CD8-positive, alpha-beta memory T cell (primary cell): Measurements from ENCODE around the gene ZNF584. TPM values are rescaled to one million over a fixed set of nuclear protein-coding genes. Genes with fewer than 3 reads are reported as not detected.
A peak's percentile ranks its signal among the peaks of the same experiment; 100 is the strongest.
"Not testable (repeated sequence)": the region's sequence is repeated elsewhere in the genome, so short reads cannot be mapped to it uniquely, and the experiment has no call there.

Experiments
- CTCF ChIA-PET: fragments of 350-600 bp; sonication (Branson Sonifier 250); formaldehyde crosslinking; loops from one replicate; lab custom pipeline; 2021; ENCODE audit warnings: antibody characterized with exemption; lab: Charles Lee
- POLR2A ChIA-PET: fragments of 350-600 bp; sonication (Branson Sonifier 250); formaldehyde crosslinking; loops from one replicate; lab custom pipeline; 2021; ENCODE audit warnings: antibody characterized with exemption; lab: Charles Lee
- DNase-seq, 5 donors: peaks; one replicate each; pipeline versions ENCODE4 v3.0.0 to v3.0.0-alpha.2; 2020 to 2022; ENCODE audit warnings: mixed read lengths in 1 of 5
- H3K27ac ChIP-seq: one replicate; pipeline ENCODE4 v1.7.0; 2013; ENCODE audit warnings: low read depth, mild to moderate bottlenecking, low read length, moderate library complexity
- H3K27me3 ChIP-seq: 2 replicates; pipeline ENCODE4 v1.7.0; 2013; ENCODE audit warnings: low read length, mild to moderate bottlenecking; ENCODE audit not compliant: insufficient read depth, poor library complexity, severe bottlenecking
- H3K36me3 ChIP-seq: 2 replicates; pipeline ENCODE4 v1.7.0; 2013; ENCODE audit warnings: mild to moderate bottlenecking, low read length, moderate library complexity; ENCODE audit not compliant: insufficient read depth
- H3K4me1 ChIP-seq: 2 replicates; pipeline ENCODE4 v1.7.0; 2013; ENCODE audit warnings: mild to moderate bottlenecking, low read length, moderate library complexity; ENCODE audit not compliant: insufficient read depth
- H3K4me3 ChIP-seq: 2 replicates; pipeline ENCODE4 v1.7.0; 2013; ENCODE audit warnings: mild to moderate bottlenecking, low read length
- H3K9me3 ChIP-seq: 2 replicates; pipeline ENCODE4 v1.7.0; 2013; ENCODE audit warnings: mild to moderate bottlenecking, low read length
- H3K27ac Mint-ChIP-seq, 8 donors: one replicate each; pipeline ENCODE4 v1.8.0; 2020 to 2021; ENCODE audit warnings: mixed read lengths in 8 of 8, mild to moderate bottlenecking in 6 of 8, inconsistent platforms in 3 of 8, moderate library complexity in 3 of 8
- H3K27me3 Mint-ChIP-seq, 2 donors: one replicate each; pipeline ENCODE4 v1.8.0; 2020 to 2021; ENCODE audit warnings: mixed read lengths in 2 of 2, mild to moderate bottlenecking in 1 of 2, moderate library complexity in 1 of 2
- H3K36me3 Mint-ChIP-seq, 3 donors: one replicate each; pipeline ENCODE4 v1.8.0; 2020 to 2021; ENCODE audit warnings: mixed read lengths in 3 of 3, inconsistent platforms in 1 of 3, mild to moderate bottlenecking in 1 of 3
- H3K4me1 Mint-ChIP-seq, 3 donors: one replicate each; pipeline ENCODE4 v1.8.0; 2020 to 2021; ENCODE audit warnings: mixed read lengths in 3 of 3, inconsistent platforms in 1 of 3, mild to moderate bottlenecking in 1 of 3
- H3K4me3 Mint-ChIP-seq, 7 donors: one replicate each; pipeline ENCODE4 v1.8.0; 2020 to 2021; ENCODE audit warnings: mixed read lengths in 7 of 7, mild to moderate bottlenecking in 6 of 7, moderate library complexity in 4 of 7, inconsistent platforms in 2 of 7
- H3K9me3 Mint-ChIP-seq, 5 donors: one replicate each; pipeline ENCODE4 v1.8.0; 2020 to 2022; ENCODE audit warnings: mixed read lengths in 5 of 5, mild to moderate bottlenecking in 3 of 5, moderate library complexity in 2 of 5, inconsistent platforms in 1 of 5
- polyA plus RNA-seq: library from polyadenylated mRNA; unstranded; fragments of 300-500 nt; fragmentation: Illumina TruSeq; gene quantifications from one replicate; pipeline ENCODE4 v1.2.3, GENCODE V29; 2021
- total RNA-seq, 2 experiments: library from RNA; stranded (reverse); gene quantifications; one replicate each; pipeline ENCODE4 v1.2.3, GENCODE V29; 2021

ZNF584 gene
- total and polyA plus RNA-seq, 3 experiments from 2014 or later = 7.5 to 22.6 (median 20.9) TPM

- peaks cover 8 to 49% (median 27%) of the 10 kb centered on the region in 3 donors for H3K36me3 Mint-ChIP-seq
- DNase-seq = no peak
- H3K9me3 Mint-ChIP-seq = peaks cover 9 to 69% (median 57%) of the 10 kb centered on the region in 5 donors
- H3K36me3 ChIP-seq = peaks cover 15% of the 10 kb centered on the region
- no peak overlapping the region for H3K27ac Mint-ChIP-seq
- peaks cover 0 to 1% of the 10 kb centered on the region in 2 donors for H3K27me3 Mint-ChIP-seq
- H3K4me1 Mint-ChIP-seq = no peaks in the 10 kb centered on the region
- CTCF ChIA-PET = no interaction called here
- H3K27ac ChIP-seq = no peak overlapping the region
- H3K4me3 Mint-ChIP-seq = no peak overlapping the region
- no peak overlapping the region for H3K4me3 ChIP-seq
- no peaks in the 10 kb centered on the region for H3K4me1 ChIP-seq
- H3K27me3 ChIP-seq = no peaks in the 10 kb centered on the region
- H3K9me3 ChIP-seq = peaks cover 64% of the 10 kb centered on the region
- POLR2A ChIA-PET = no interaction called here
These were observed 21.3 kb downstream of the ZNF584 start for GRCh38 chr19:58429745-58430144.

GRCh38 chr19:58434217-58434616 lies 25.8 kb downstream of the ZNF584 start:
- peaks cover 82% of the 10 kb centered on the region for H3K9me3 ChIP-seq
- H3K36me3 ChIP-seq = peaks cover 34% of the 10 kb centered on the region
- peaks cover 9 to 93% (median 89%) of the 10 kb centered on the region in 5 donors for H3K9me3 Mint-ChIP-seq
- no peaks in the 10 kb centered on the region for H3K27me3 ChIP-seq
- H3K4me3 ChIP-seq = no peak overlapping the region
- H3K4me1 Mint-ChIP-seq = peaks cover 8 to 16% (median 12%) of the 10 kb centered on the region in 3 donors
- peaks cover 4% of the 10 kb centered on the region for H3K4me1 ChIP-seq
- ChIA-PET CTCF (no interaction called here), POLR2A (no interaction called here)
- H3K36me3 Mint-ChIP-seq = peaks cover 38 to 77% (median 65%) of the 10 kb centered on the region in 3 donors
- no peak overlapping the region for H3K4me3 Mint-ChIP-seq
- DNase-seq = no peak
- H3K27me3 Mint-ChIP-seq = no peaks in the 10 kb centered on the region
- no peak overlapping the region for H3K27ac ChIP-seq
- no peak overlapping the region for H3K27ac Mint-ChIP-seq

- Histone ChIP-seq H3K36me3 (peaks cover 18% of the 10 kb centered on the region), H3K4me3 (peak within 1 kb of the TSS; percentile 93), H3K27ac (peak within 1 kb of the TSS; percentile 80), H3K27me3 (no peaks in the 10 kb centered on the region), H3K9me3 (peaks cover 33% of the 10 kb centered on the region), H3K4me1 (peaks cover 20% of the 10 kb centered on the region)
- CTCF ChIA-PET = interaction anchor here (1.4 kb wide), 1 partner anchor 12 kb away, joined by 3 read pairs; the partner anchor contains the start of gene ZNF324B
- Mint-ChIP-seq H3K36me3 (peaks cover 31 to 54% (median 48%) of the 10 kb centered on the region in 3 donors), H3K4me3 (peak within 1 kb of the TSS; percentile 88 to 97 (median 95)), H3K27ac (peak within 1 kb of the TSS; percentile 85 to 100 (median 99)), H3K9me3 (peaks cover 3 to 50% (median 44%) of the 10 kb centered on the region in 5 donors), H3K27me3 (peaks cover 4% of the 10 kb centered on the region in 2 donors), H3K4me1 (peaks cover 26 to 34% (median 30%) of the 10 kb centered on the region in 3 donors)
- POLR2A ChIA-PET = interaction anchor here (0.6 to 1.2 kb wide), 6 partner anchors 31 to 523 kb away, joined by 3 to 10 read pairs (median 3); partner anchors contain the start of genes MZF1, ZNF497 and ZNF584
- peak; percentile 90 to 98 (median 94) for DNase-seq
These were observed 31.4 kb downstream of the ZNF584 start, which contains the start of gene ZNF132 for GRCh38 chr19:58439576-58440554. TSS of gene ZNF132 (minus strand) at chr19:58440153. CDS start at chr19:58439821, 332 bp downstream.

DNA sequence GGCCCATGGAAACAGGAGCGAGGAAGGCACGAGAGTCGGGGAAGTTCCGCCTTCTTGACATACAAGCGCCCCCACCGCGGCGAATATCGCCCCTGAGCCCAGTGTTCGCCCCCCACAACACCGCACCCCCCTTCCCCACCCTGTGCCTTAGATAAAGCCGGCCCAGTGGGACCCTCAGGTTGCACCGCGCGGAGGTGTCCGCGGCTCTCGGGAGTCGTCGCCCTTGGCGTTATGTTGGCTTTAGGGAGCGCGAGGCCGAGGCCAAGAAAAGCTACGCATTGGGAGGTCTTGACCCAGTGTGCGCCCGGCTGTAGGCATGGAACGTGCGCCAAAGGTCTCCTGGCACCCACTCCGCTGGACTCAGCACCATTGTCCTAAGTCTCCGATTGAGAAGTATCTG lies 32.1 kb downstream of the ZNF584 start:
- H3K9me3 ChIP-seq = peaks cover 26% of the 10 kb centered on the region
- H3K27me3 ChIP-seq = no peaks in the 10 kb centered on the region
- H3K4me3 Mint-ChIP-seq = peak overlapping the region; percentile 88 to 97 (median 95)
- H3K27me3 Mint-ChIP-seq = peaks cover 7 to 8% of the 10 kb centered on the region in 2 donors
- peaks cover 11% of the 10 kb centered on the region for H3K36me3 ChIP-seq
- peak overlapping the region; percentile 85 to 100 (median 99) for H3K27ac Mint-ChIP-seq
- peaks cover 20% of the 10 kb centered on the region for H3K4me1 ChIP-seq
- H3K9me3 Mint-ChIP-seq = peaks cover 3 to 44% (median 37%) of the 10 kb centered on the region in 5 donors
- ChIA-PET CTCF (interaction anchor here (1.4 kb wide), 1 partner anchor 11 kb away, joined by 3 read pairs; the partner anchor contains the start of gene ZNF324B), POLR2A (interaction anchor here (0.7 to 1.2 kb wide), 5 partner anchors 32 to 93 kb away, joined by 3 to 10 read pairs (median 4); partner anchors contain the start of genes ZNF497 and ZNF584)
- peaks cover 26 to 34% (median 30%) of the 10 kb centered on the region in 3 donors for H3K4me1 Mint-ChIP-seq
- H3K36me3 Mint-ChIP-seq = peaks cover 25 to 47% (median 41%) of the 10 kb centered on the region in 3 donors
- peak overlapping the region; percentile 93 for H3K4me3 ChIP-seq
- DNase-seq = peak in 1 of 5 donors; percentile 6
- peak overlapping the region; percentile 71 for H3K27ac ChIP-seq

DNA sequence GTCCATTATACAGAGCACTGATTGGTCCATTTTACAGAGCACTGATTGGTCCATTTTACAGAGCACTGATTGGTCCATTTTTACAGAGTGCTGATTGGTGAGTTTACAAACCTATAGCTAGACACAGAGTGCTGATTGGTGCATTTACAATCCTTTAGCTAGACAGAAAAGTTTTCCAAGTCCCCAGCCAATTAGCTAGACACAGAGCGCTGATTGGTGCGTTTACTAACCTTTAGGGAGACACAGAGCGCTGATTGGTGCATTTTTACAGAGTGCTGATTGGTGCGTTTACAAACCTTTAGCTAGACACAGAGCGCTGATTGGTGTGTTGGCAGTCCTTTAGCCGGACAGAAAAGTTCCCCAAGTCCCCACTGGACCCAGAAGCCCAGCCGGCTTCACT lies 34.5 kb downstream of the ZNF584 start:
- H3K27ac Mint-ChIP-seq, H3K36me3 ChIP-seq, POLR2A ChIA-PET, H3K4me3 ChIP-seq, CTCF ChIA-PET, H3K4me3 Mint-ChIP-seq, H3K9me3 ChIP-seq, DNase-seq, H3K27ac ChIP-seq: not testable (repeated sequence)
- peaks cover 3 to 25% (median 16%) of the 10 kb centered on the region in 5 donors for H3K9me3 Mint-ChIP-seq
- peaks cover 24 to 27% (median 25%) of the 10 kb centered on the region in 3 donors for H3K4me1 Mint-ChIP-seq
- peaks cover 5 to 27% (median 18%) of the 10 kb centered on the region in 3 donors for H3K36me3 Mint-ChIP-seq
- peaks cover 11% of the 10 kb centered on the region for H3K27me3 ChIP-seq
- peaks cover 14 to 23% of the 10 kb centered on the region in 2 donors for H3K27me3 Mint-ChIP-seq
- peaks cover 20% of the 10 kb centered on the region for H3K4me1 ChIP-seq

GRCh38 chr19:58448860-58449259 lies 40.4 kb downstream of the ZNF584 start:
- H3K9me3 ChIP-seq, DNase-seq, POLR2A ChIA-PET, H3K27ac ChIP-seq, H3K36me3 Mint-ChIP-seq, H3K4me1 ChIP-seq, H3K36me3 ChIP-seq, CTCF ChIA-PET, H3K4me3 ChIP-seq, H3K27ac Mint-ChIP-seq: not testable (repeated sequence)
- Mint-ChIP-seq H3K4me1 (peaks cover 17 to 20% (median 18%) of the 10 kb centered on the region in 3 donors), H3K9me3 (peaks cover 0 to 12% (median 8%) of the 10 kb centered on the region in 5 donors), H3K27me3 (peaks cover 25 to 39% of the 10 kb centered on the region in 2 donors), H3K4me3 (peak overlapping the region in 1 of 7 donors; percentile 40)
- H3K27me3 ChIP-seq = peaks cover 12% of the 10 kb centered on the region

DNA sequence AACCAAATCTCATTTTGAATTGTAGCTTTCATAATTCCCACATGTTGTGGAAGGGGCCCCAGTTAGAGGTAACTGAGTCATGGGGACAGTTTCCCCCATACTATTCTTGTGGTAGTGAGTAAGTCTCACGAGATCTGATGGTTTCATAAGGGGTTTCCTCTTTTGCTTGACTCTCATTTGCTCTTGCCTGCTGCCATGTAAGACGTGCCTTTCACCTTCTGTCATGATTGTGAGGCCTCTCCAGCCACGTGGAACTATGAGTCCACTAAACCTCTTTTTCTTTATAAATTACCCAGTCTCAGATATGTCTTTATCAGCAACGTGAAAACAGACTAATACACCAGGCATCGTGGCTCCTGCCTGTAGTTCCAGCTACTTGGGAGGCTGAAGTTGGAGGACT lies 41.5 kb downstream of the ZNF584 start:
- Mint-ChIP-seq H3K9me3 (peaks cover 0 to 12% (median 8%) of the 10 kb centered on the region in 5 donors), H3K36me3 (peaks cover 0 to 15% (median 6%) of the 10 kb centered on the region in 3 donors), H3K4me1 (peaks cover 18 to 23% (median 20%) of the 10 kb centered on the region in 3 donors), H3K27me3 (peaks cover 22 to 34% of the 10 kb centered on the region in 2 donors)
- H3K4me3 Mint-ChIP-seq, H3K4me1 ChIP-seq, H3K9me3 ChIP-seq, POLR2A ChIA-PET, H3K36me3 ChIP-seq, H3K27ac ChIP-seq, DNase-seq, H3K4me3 ChIP-seq, CTCF ChIA-PET, H3K27ac Mint-ChIP-seq: not testable (repeated sequence)
- peaks cover 12% of the 10 kb centered on the region for H3K27me3 ChIP-seq
